Measurements from ENCODE around the gene TM4SF18.

Gene TM4SF18

GRCh38 chr3:149377408-149378364 lies 44.2 kb upstream of the TM4SF18 start, which contains the start of gene TM4SF1:
TSS of gene TM4SF1 (minus strand) at chr3:149377649. CDS start at chr3:149377547, 102 bp downstream.
- no peak within 1 kb of the TSS for H3K4me3 ChIP-seq (ENCODE audit: insufficient read length, low read depth)
- no peak for DNase-seq (ENCODE audit: low read depth, low spot score)
- H3K9me3 ChIP-seq (ENCODE audit: insufficient read depth, low read length), result no peaks in the 10 kb centered on the region; the same call in 1 of the 2 replicates
- H3K36me3 ChIP-seq (ENCODE audit: insufficient read depth, insufficient read length, low read length), result no peaks in the 10 kb centered on the region
- no peaks in the 10 kb centered on the region for H3K4me1 ChIP-seq (ENCODE audit: insufficient read depth, insufficient read length)
- H3K9ac ChIP-seq (ENCODE audit: insufficient read length, low read depth), result no peak within 1 kb of the TSS
- H3K27me3 ChIP-seq (ENCODE audit: insufficient read depth, insufficient read length), result no peaks in the 10 kb centered on the region
- TF ChIP-seq SUZ12 (IDR thresholded peaks at IDR 0.05; ENCODE audit: extremely low read depth, insufficient read depth, insufficient read length), result no peak
- TF ChIP-seq YY1 (IDR thresholded peaks at IDR 0.05; ENCODE audit: insufficient read depth, insufficient read length), result no peak
- no peak for TF ChIP-seq ZNF274 (IDR thresholded peaks at IDR 0.05; ENCODE audit: low read depth, low read length)

- no peak overlapping the region for H3K9ac ChIP-seq (ENCODE audit: insufficient read length, low read depth)
- DNase-seq (ENCODE audit: low read depth, low spot score), result no peak
- TF ChIP-seq ZNF274 (IDR thresholded peaks at IDR 0.05; ENCODE audit: low read depth, low read length) (no peak), SUZ12 (IDR thresholded peaks at IDR 0.05; ENCODE audit: extremely low read depth, insufficient read depth, insufficient read length) (no peak), YY1 (IDR thresholded peaks at IDR 0.05; ENCODE audit: insufficient read depth, insufficient read length) (no peak)
- no peaks in the 10 kb centered on the region for H3K4me1 ChIP-seq (ENCODE audit: insufficient read depth, insufficient read length)
- H3K36me3 ChIP-seq (ENCODE audit: insufficient read depth, insufficient read length, low read length), result no peaks in the 10 kb centered on the region
- H3K27me3 ChIP-seq (ENCODE audit: insufficient read depth, insufficient read length), result no peaks in the 10 kb centered on the region
- H3K4me3 ChIP-seq (ENCODE audit: insufficient read length, low read depth), result no peak overlapping the region
- no peaks in the 10 kb centered on the region; the same call in 1 of the 2 replicates for H3K9me3 ChIP-seq (ENCODE audit: insufficient read depth, low read length)
Measured at GRCh38 chr3:149376718-149377407, 43.4 kb upstream of the TM4SF18 start.

- TF ChIP-seq YY1 (IDR thresholded peaks at IDR 0.05; ENCODE audit: insufficient read depth, insufficient read length) (no peak), ZNF274 (IDR thresholded peaks at IDR 0.05; ENCODE audit: low read depth, low read length) (no peak), SUZ12 (IDR thresholded peaks at IDR 0.05; ENCODE audit: extremely low read depth, insufficient read depth, insufficient read length) (no peak)
- H3K9ac ChIP-seq (ENCODE audit: insufficient read length, low read depth), result no peak overlapping the region
- H3K9me3 ChIP-seq (ENCODE audit: insufficient read depth, low read length), result no peaks in the 10 kb centered on the region
- H3K4me1 ChIP-seq (ENCODE audit: insufficient read depth, insufficient read length), result no peaks in the 10 kb centered on the region
- H3K27me3 ChIP-seq (ENCODE audit: insufficient read depth, insufficient read length), result no peaks in the 10 kb centered on the region
- no peak for DNase-seq (ENCODE audit: low read depth, low spot score)
- no peak overlapping the region for H3K4me3 ChIP-seq (ENCODE audit: insufficient read length, low read depth)
- no peaks in the 10 kb centered on the region for H3K36me3 ChIP-seq (ENCODE audit: insufficient read depth, insufficient read length, low read length)
Measured at GRCh38 chr3:149375501-149376196, 42.2 kb upstream of the TM4SF18 start.

GRCh38 chr3:149374793-149375500 lies 41.5 kb upstream of the TM4SF18 start:
- Histone ChIP-seq H3K9me3 (ENCODE audit: insufficient read depth, low read length) (no peaks in the 10 kb centered on the region), H3K36me3 (ENCODE audit: insufficient read depth, insufficient read length, low read length) (no peaks in the 10 kb centered on the region), H3K4me1 (ENCODE audit: insufficient read depth, insufficient read length) (no peaks in the 10 kb centered on the region), H3K9ac (ENCODE audit: insufficient read length, low read depth) (no peak overlapping the region), H3K4me3 (ENCODE audit: insufficient read length, low read depth) (no peak overlapping the region), H3K27me3 (ENCODE audit: insufficient read depth, insufficient read length) (no peaks in the 10 kb centered on the region)
- DNase-seq (ENCODE audit: low read depth, low spot score), result no peak
- TF ChIP-seq SUZ12 (IDR thresholded peaks at IDR 0.05; ENCODE audit: extremely low read depth, insufficient read depth, insufficient read length), result no peak
- TF ChIP-seq YY1 (IDR thresholded peaks at IDR 0.05; ENCODE audit: insufficient read depth, insufficient read length), result no peak
- TF ChIP-seq ZNF274 (IDR thresholded peaks at IDR 0.05; ENCODE audit: low read depth, low read length), result no peak

- no peak overlapping the region for H3K9ac ChIP-seq (ENCODE audit: insufficient read length, low read depth)
- H3K36me3 ChIP-seq (ENCODE audit: insufficient read depth, insufficient read length, low read length), result no peaks in the 10 kb centered on the region
- DNase-seq (ENCODE audit: low read depth, low spot score), result no peak
- no peaks in the 10 kb centered on the region for H3K4me1 ChIP-seq (ENCODE audit: insufficient read depth, insufficient read length)
- TF ChIP-seq YY1 (IDR thresholded peaks at IDR 0.05; ENCODE audit: insufficient read depth, insufficient read length) (no peak), SUZ12 (IDR thresholded peaks at IDR 0.05; ENCODE audit: extremely low read depth, insufficient read depth, insufficient read length) (no peak), ZNF274 (IDR thresholded peaks at IDR 0.05; ENCODE audit: low read depth, low read length) (no peak)
- no peaks in the 10 kb centered on the region for H3K27me3 ChIP-seq (ENCODE audit: insufficient read depth, insufficient read length)
- no peaks in the 10 kb centered on the region for H3K9me3 ChIP-seq (ENCODE audit: insufficient read depth, low read length)
- no peak overlapping the region for H3K4me3 ChIP-seq (ENCODE audit: insufficient read length, low read depth)
Measured at GRCh38 chr3:149374391-149374790, 41.0 kb upstream of the TM4SF18 start.

- DNase-seq (ENCODE audit: low read depth, low spot score), result no peak
- Histone ChIP-seq H3K36me3 (ENCODE audit: insufficient read depth, insufficient read length, low read length) (no peaks in the 10 kb centered on the region), H3K27me3 (ENCODE audit: insufficient read depth, insufficient read length) (no peaks in the 10 kb centered on the region), H3K4me1 (ENCODE audit: insufficient read depth, insufficient read length) (no peaks in the 10 kb centered on the region), H3K9me3 (ENCODE audit: insufficient read depth, low read length) (no peaks in the 10 kb centered on the region), H3K9ac (ENCODE audit: insufficient read length, low read depth) (no peak overlapping the region), H3K4me3 (ENCODE audit: insufficient read length, low read depth) (no peak overlapping the region)
- TF ChIP-seq ZNF274 (IDR thresholded peaks at IDR 0.05; ENCODE audit: low read depth, low read length) (no peak), SUZ12 (IDR thresholded peaks at IDR 0.05; ENCODE audit: extremely low read depth, insufficient read depth, insufficient read length) (no peak), YY1 (IDR thresholded peaks at IDR 0.05; ENCODE audit: insufficient read depth, insufficient read length) (no peak)
Measured at GRCh38 chr3:149373235-149374125, 40.0 kb upstream of the TM4SF18 start.

All from NT2/D1 (cell line).